Endometrial microvascular endothelial cells (primary cell): ENCODE results near the gene LDHB. TPM values are rescaled to one million over a fixed set of nuclear protein-coding genes. Genes with fewer than 3 reads are reported as not detected.
"Not testable (repeated sequence)": the region's sequence is repeated elsewhere in the genome, so short reads cannot be mapped to it uniquely, and the experiment has no call there.

ENCODE experiments used
- in situ Hi-C: cut with HindIII; loops from 2 replicates; pipeline ENCODE4 v1.10.0; 2017; ENCODE audit warnings: low sequenced_read_pairs, low pct_unique_long_range_greater_than_20kb; ENCODE audit errors: inconsistent ontology term
- total RNA-seq: library from RNA; depleted of rRNA; stranded (reverse); fragments of >200 nt; gene quantifications from one replicate; pipeline ENCODE4 v1.2.3, GENCODE V29; 2015; ENCODE audit errors: inconsistent ontology term

Gene LDHB
- total RNA-seq, 1 donor from 2014 or later, result 884 TPM

GRCh38 chr12:21618566-21618965 lies 39.1 kb downstream of the LDHB start:
- in situ Hi-C loops, result no loop called here

GRCh38 chr12:21617030-21617429 lies 40.6 kb downstream of the LDHB start:
- in situ Hi-C loops, result no loop called here

GRCh38 chr12:21615431-21615830 lies 42.2 kb downstream of the LDHB start:
- in situ Hi-C loops, result no loop called here

GRCh38 chr12:21614506-21614905 lies 43.1 kb downstream of the LDHB start:
- in situ Hi-C loops, result no loop called here

- in situ Hi-C loops, result no loop called here
These were observed 43.7 kb downstream of the LDHB start for GRCh38 chr12:21613931-21614330.

GRCh38 chr12:21608196-21608595 lies 49.4 kb downstream of the LDHB start:
- in situ Hi-C loops, result no loop called here

- in situ Hi-C loops, result no loop called here
These were observed 49.9 kb downstream of the LDHB start for GRCh38 chr12:21607701-21608100.

GRCh38 chr12:21606175-21606574 lies 51.5 kb downstream of the LDHB start:
- in situ Hi-C loops, result no loop called here

GRCh38 chr12:21604245-21605101 lies 53.2 kb downstream of the LDHB start, which contains the start of gene GYS2:
TSS of gene GYS2 (minus strand) at chr12:21604847. CDS start at chr12:21604592, 255 bp downstream.
- in situ Hi-C loops, result no loop called here

GRCh38 chr12:21602774-21603173 lies 54.9 kb downstream of the LDHB start:
- in situ Hi-C loops, result no loop called here

GRCh38 chr12:21600196-21600595 lies 57.4 kb downstream of the LDHB start:
- in situ Hi-C loops, result no loop called here

- in situ Hi-C loops, result no loop called here
These were observed 58.3 kb downstream of the LDHB start for GRCh38 chr12:21599143-21599999.

GRCh38 chr12:21598651-21599050 lies 59.0 kb downstream of the LDHB start:
- in situ Hi-C loops, result no loop called here

GRCh38 chr12:21595356-21595755 lies 62.3 kb downstream of the LDHB start:
- in situ Hi-C loops, result not testable (repeated sequence)

GRCh38 chr12:21585485-21585884 lies 72.2 kb downstream of the LDHB start:
- in situ Hi-C loops, result no loop called here

Other genes with a start within 250 kb of the LDHB start
- 8.5 TPM for gene PYROXD1, start 220.2 kb downstream of the LDHB start, total RNA-seq
- gene RECQL, start 156.2 kb downstream of the LDHB start, total RNA-seq, result 96.4 TPM
- 41.6 TPM for gene GOLT1B, start 156.1 kb downstream of the LDHB start, total RNA-seq
- gene SPX, start 131.5 kb downstream of the LDHB start, total RNA-seq, result not detected
- gene GYS2, start 53.0 kb downstream of the LDHB start, total RNA-seq, result not detected
- not detected for gene KCNJ8, start 116.9 kb upstream of the LDHB start, total RNA-seq